ENCODE measurements around the gene TMCO4. TPM values are rescaled to one million over a fixed set of nuclear protein-coding genes. Genes with fewer than 3 reads are reported as not detected.

TMCO4 gene
- total RNA-seq, 1 donor from 2014 or later: not detected

GRCh38 chr1:19828546-19828945 lies 28.8 kb upstream of the TMCO4 start:
- H3K9me3 Mint-ChIP-seq (ENCODE audit: unreplicated experiment): no peaks in the 10 kb centered on the region
- no peak for DNase-seq
- H3K4me3 Mint-ChIP-seq (ENCODE audit: unreplicated experiment): no peak overlapping the region
- H3K27me3 Mint-ChIP-seq (ENCODE audit: unreplicated experiment): no peaks in the 10 kb centered on the region
- H3K4me1 Mint-ChIP-seq (ENCODE audit: low read depth, unreplicated experiment): no peaks in the 10 kb centered on the region
- no peak for TF ChIP-seq CTCF (IDR thresholded peaks at IDR 0.05; ENCODE audit: partially characterized antibody, unreplicated experiment)
- H3K36me3 Mint-ChIP-seq (ENCODE audit: unreplicated experiment): no peaks in the 10 kb centered on the region
- H3K27ac Mint-ChIP-seq (ENCODE audit: unreplicated experiment): no peak overlapping the region

GRCh38 chr1:19825298-19825697 lies 25.6 kb upstream of the TMCO4 start:
- H3K27ac Mint-ChIP-seq (ENCODE audit: unreplicated experiment): no peak overlapping the region
- no peaks in the 10 kb centered on the region for H3K36me3 Mint-ChIP-seq (ENCODE audit: unreplicated experiment)
- H3K27me3 Mint-ChIP-seq (ENCODE audit: unreplicated experiment): no peaks in the 10 kb centered on the region
- H3K4me3 Mint-ChIP-seq (ENCODE audit: unreplicated experiment): no peak overlapping the region
- H3K4me1 Mint-ChIP-seq (ENCODE audit: low read depth, unreplicated experiment): no peaks in the 10 kb centered on the region
- H3K9me3 Mint-ChIP-seq (ENCODE audit: unreplicated experiment): no peaks in the 10 kb centered on the region
- DNase-seq: peak; percentile 40
- TF ChIP-seq CTCF (IDR thresholded peaks at IDR 0.05; ENCODE audit: partially characterized antibody, unreplicated experiment): no peak

- H3K4me3 Mint-ChIP-seq (ENCODE audit: unreplicated experiment): no peak overlapping the region
- TF ChIP-seq CTCF (IDR thresholded peaks at IDR 0.05; ENCODE audit: partially characterized antibody, unreplicated experiment): no peak
- no peaks in the 10 kb centered on the region for H3K4me1 Mint-ChIP-seq (ENCODE audit: low read depth, unreplicated experiment)
- H3K27ac Mint-ChIP-seq (ENCODE audit: unreplicated experiment): no peak overlapping the region
- no peaks in the 10 kb centered on the region for H3K9me3 Mint-ChIP-seq (ENCODE audit: unreplicated experiment)
- H3K36me3 Mint-ChIP-seq (ENCODE audit: unreplicated experiment): no peaks in the 10 kb centered on the region
- no peaks in the 10 kb centered on the region for H3K27me3 Mint-ChIP-seq (ENCODE audit: unreplicated experiment)
- DNase-seq: no peak
These were observed 24.8 kb upstream of the TMCO4 start for GRCh38 chr1:19824541-19824940.

GRCh38 chr1:19824036-19824435 lies 24.3 kb upstream of the TMCO4 start:
- H3K9me3 Mint-ChIP-seq (ENCODE audit: unreplicated experiment): no peaks in the 10 kb centered on the region
- TF ChIP-seq CTCF (IDR thresholded peaks at IDR 0.05; ENCODE audit: partially characterized antibody, unreplicated experiment): no peak
- H3K27me3 Mint-ChIP-seq (ENCODE audit: unreplicated experiment): no peaks in the 10 kb centered on the region
- no peak for DNase-seq
- H3K4me1 Mint-ChIP-seq (ENCODE audit: low read depth, unreplicated experiment): no peaks in the 10 kb centered on the region
- H3K27ac Mint-ChIP-seq (ENCODE audit: unreplicated experiment): no peak overlapping the region
- H3K4me3 Mint-ChIP-seq (ENCODE audit: unreplicated experiment): no peak overlapping the region
- no peaks in the 10 kb centered on the region for H3K36me3 Mint-ChIP-seq (ENCODE audit: unreplicated experiment)

GRCh38 chr1:19819701-19820100 lies 20.0 kb upstream of the TMCO4 start:
- H3K4me1 Mint-ChIP-seq (ENCODE audit: low read depth, unreplicated experiment): peaks cover 2% of the 10 kb centered on the region
- no peaks in the 10 kb centered on the region for H3K27me3 Mint-ChIP-seq (ENCODE audit: unreplicated experiment)
- H3K4me3 Mint-ChIP-seq (ENCODE audit: unreplicated experiment): no peak overlapping the region
- no peak overlapping the region for H3K27ac Mint-ChIP-seq (ENCODE audit: unreplicated experiment)
- TF ChIP-seq CTCF (IDR thresholded peaks at IDR 0.05; ENCODE audit: partially characterized antibody, unreplicated experiment): no peak
- H3K9me3 Mint-ChIP-seq (ENCODE audit: unreplicated experiment): peaks cover 7% of the 10 kb centered on the region
- no peaks in the 10 kb centered on the region for H3K36me3 Mint-ChIP-seq (ENCODE audit: unreplicated experiment)
- DNase-seq: no peak
